Epithelial cell of proximal tubule (primary cell): Measurements from ENCODE around the gene B4GALT1. TPM values are rescaled to one million over a fixed set of nuclear protein-coding genes. Genes with fewer than 3 reads are reported as not detected.
"Not testable (repeated sequence)": the region's sequence is repeated elsewhere in the genome, so short reads cannot be mapped to it uniquely, and the experiment has no call there.

Experiments
- DNase-seq: peaks from one replicate; pipeline ENCODE4 v3.0.0-alpha.2; 2011; ENCODE audit warnings: low read depth
- H3K4me3 ChIP-seq: 2 replicates; pipeline ENCODE4 v1.5.1; 2011; ENCODE audit warnings: low read depth, mild to moderate bottlenecking, low read length
- total RNA-seq: library from RNA; depleted of rRNA; stranded (reverse); fragments of >200 nt; gene quantifications from 2 replicates; pipeline ENCODE4 v1.2.3, GENCODE V29; 2015
- TF ChIP-seq, protein P1 (sequence below): conservative IDR thresholded peaks from 2 replicates; pipeline ENCODE4 v1.5.1; 2012; ENCODE audit warnings: low read depth, mild to moderate bottlenecking, low read length

Gene B4GALT1
- total RNA-seq, 1 donor from 2014 or later: 60.7 TPM

DNA sequence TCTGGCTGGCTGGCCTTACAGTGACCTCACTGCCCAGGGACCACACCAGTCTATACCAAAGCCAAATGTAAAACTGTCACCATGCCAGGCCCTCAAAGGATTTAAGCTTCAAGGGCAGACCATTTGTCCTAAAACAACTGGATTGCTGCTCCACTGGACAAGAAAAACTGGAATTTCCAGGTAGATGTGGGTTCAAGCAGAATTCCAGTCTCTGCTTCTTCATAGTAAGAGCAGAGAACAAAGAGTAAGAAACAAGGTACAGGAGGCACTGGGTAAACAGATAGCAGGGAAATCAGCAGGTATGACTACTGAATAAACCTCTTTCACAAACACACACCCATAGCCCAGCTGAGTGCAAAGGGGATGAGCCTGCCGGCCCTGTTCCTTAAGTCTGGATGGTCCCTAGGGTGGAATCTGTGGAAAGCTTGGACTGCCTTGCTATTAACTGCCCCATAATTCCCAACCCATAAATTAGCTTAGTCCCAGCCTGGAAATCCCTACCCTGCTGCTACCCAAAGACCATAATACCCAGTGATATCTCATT is 5.5 kb downstream of the B4GALT1 start:
- peak overlapping the region; percentile 30 for H3K4me3 ChIP-seq
- TF ChIP-seq, protein P1, sequence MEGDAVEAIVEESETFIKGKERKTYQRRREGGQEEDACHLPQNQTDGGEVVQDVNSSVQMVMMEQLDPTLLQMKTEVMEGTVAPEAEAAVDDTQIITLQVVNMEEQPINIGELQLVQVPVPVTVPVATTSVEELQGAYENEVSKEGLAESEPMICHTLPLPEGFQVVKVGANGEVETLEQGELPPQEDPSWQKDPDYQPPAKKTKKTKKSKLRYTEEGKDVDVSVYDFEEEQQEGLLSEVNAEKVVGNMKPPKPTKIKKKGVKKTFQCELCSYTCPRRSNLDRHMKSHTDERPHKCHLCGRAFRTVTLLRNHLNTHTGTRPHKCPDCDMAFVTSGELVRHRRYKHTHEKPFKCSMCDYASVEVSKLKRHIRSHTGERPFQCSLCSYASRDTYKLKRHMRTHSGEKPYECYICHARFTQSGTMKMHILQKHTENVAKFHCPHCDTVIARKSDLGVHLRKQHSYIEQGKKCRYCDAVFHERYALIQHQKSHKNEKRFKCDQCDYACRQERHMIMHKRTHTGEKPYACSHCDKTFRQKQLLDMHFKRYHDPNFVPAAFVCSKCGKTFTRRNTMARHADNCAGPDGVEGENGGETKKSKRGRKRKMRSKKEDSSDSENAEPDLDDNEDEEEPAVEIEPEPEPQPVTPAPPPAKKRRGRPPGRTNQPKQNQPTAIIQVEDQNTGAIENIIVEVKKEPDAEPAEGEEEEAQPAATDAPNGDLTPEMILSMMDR: no peak
- no peak for DNase-seq

- DNase-seq: peak; percentile 78
- TF ChIP-seq, protein P1: no peak
- peak overlapping the region; percentile 30 for H3K4me3 ChIP-seq
Observed at GRCh38 chr9:33161011-33161588, 6.0 kb downstream of the B4GALT1 start.

DNA sequence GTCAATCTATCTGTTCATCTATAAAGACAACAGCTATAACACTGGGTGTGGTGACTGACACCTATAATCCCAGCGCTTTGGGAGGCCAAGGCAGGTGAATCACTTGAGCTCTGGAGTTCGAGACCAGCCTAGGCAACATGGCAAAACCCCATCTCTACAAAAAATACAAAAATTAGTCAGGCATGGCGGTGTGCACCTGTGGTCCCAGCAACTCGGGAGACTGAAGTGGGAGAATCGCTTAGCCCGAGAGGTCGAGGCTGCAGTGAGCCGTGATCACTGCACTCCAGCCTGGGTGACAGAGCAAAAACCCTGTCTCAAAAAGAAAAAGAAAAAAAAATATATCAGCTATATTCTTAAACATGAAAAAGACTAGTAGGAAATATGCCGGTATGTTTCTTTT is 6.7 kb downstream of the B4GALT1 start:
- DNase-seq: not testable (repeated sequence)
- peak overlapping the region; percentile 25 for H3K4me3 ChIP-seq

DNA sequence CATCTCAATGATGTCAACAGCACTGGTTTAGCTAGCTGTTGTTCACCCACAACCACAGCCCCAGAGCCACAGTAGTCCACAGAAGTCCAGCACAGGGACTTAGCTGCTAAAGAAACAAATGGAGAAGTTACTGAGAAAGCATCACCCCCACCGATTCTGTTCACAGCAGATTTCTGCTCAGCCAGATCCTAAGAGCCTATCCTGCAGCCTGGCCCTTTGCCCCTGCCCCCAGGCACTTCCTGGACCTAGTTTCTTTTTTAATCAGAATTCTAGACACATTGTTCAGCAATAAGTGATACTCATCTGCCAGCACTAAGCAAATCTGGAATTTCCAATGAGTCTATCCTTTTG is 7.4 kb downstream of the B4GALT1 start:
- no peak for DNase-seq
- H3K4me3 ChIP-seq: no peak overlapping the region
- TF ChIP-seq, protein P1: no peak

DNA sequence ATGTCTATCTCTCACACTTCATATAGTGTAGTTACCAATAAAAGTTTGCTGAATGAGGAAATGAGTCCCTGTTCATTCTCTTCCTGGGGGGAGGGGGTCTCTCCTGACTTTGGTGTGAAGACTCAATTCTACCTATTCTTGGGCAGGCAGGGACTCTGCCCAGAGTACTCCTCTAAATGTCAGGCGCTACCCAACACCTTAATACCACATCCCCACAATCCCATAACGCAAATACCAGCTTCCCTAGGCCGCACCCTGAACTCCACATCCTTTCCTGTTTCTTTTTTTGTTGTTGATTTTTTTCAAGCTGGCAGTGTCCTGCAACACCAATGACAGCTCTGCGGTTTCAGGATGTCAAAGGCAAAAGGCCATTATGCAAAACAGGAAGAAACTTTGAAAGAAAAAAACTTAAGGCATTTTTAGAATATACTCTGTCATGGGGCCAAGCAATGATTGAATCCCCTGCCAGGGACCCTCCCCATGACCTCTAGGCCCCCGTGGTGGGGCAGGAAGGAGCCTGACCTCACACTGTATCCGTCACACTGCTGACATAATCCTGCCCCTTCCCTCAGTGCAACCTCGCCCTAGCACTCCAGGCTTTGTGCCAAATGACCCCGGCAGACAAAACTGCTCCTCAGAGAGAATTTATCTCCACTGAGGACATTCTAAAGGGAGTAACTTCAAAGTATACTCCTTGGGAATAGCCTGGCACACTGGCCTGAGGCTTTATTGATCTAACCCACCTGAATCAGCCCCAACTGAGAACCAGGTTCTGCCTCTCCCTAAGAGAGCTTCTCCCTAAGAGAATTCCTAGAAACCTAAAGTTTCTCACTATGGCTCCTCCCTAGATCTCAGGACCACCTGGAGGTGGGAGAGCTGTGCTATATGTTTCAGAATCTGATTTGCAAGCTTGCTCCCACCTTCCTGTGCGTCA is 8.0 kb downstream of the B4GALT1 start:
- no peak overlapping the region for H3K4me3 ChIP-seq
- TF ChIP-seq, protein P1: no peak
- no peak for DNase-seq

DNA sequence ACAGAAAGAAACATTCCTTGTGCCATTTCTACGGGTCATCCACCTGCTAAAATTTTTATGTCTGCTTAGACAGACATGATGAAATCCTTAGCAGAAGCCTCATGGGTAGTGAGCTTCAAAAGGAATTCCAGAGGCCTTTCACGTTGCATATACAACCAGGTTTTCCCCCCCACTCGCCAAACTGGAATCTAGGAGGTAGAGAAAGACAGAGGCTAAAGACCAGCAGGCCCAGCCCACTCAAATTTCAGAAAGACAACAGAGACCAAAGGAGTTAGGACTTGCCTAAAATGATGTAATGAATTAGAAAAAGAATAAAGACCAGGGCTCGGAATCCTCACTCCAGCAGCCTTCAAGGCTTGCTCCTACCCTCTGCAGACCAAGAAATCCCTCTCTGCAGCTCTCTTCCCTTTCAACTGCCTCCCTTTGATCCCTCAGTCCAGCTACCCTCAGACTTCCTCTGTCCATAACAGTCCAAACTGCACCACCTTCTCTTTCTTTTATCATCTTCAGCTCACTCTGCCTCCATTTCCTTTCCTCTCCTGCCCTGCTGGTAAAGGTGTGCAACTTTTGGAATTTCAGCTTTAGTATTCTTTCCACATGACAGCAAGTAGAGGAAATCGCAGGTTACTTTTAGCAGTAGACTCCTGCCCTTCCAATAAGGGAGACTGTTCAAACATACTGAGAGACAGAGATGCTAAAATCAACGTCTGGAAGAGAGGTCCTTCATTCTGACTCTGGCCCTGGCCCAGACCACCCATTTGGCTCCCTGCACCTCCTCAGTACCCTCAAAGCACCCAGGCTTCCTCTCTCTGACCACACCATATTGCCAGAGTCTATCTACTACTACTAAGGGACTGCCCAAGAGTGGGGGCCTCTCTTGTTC is 8.9 kb downstream of the B4GALT1 start:
- TF ChIP-seq, protein P1: no peak
- DNase-seq: no peak
- H3K4me3 ChIP-seq: no peak overlapping the region

DNA sequence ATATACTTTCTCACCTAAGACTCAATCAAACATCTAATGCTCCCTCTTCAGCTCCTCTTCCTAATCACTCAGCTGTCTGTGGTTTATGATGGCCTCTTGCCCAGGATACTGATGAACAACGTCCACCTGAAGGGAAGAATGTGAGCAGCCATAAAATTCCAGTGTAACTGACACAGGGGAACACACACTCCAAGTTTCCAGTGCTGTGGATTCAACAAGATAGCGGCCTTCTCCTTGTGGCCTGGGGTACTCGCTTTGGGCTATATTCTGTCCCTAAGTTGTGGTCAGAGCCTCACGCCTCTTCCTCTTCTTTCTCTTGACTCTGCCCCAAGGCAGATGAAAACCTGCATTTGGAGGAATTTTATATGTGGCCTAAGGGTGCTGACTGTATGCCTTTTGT is 11.7 kb downstream of the B4GALT1 start:
- TF ChIP-seq, protein P1: no peak
- H3K4me3 ChIP-seq: no peak overlapping the region
- no peak for DNase-seq
